K562 (cell line): ENCODE results near the gene HBQ1. TPM values are rescaled to one million over a fixed set of nuclear protein-coding genes. Genes with fewer than 3 reads are reported as not detected.
"Not testable (repeated sequence)": the region's sequence is repeated elsewhere in the genome, so short reads cannot be mapped to it uniquely, and the experiment has no call there.

Source experiments
- ATAC-seq: fragments of 200-7000 bp; cut with Tn5 transposase; 3 replicates; pipeline ENCODE4 v1.9.1; 2020; ENCODE audit warnings: moderate library complexity
- BruUV-seq: library from RNA; stranded (reverse); fragments of 400-500 nt; replicated peaks from 2 replicates; lab custom pipeline; 2021; lab: Mats Ljungman, UMichigan
- CTCF ChIA-PET: fragments of 300-600 bp; formaldehyde crosslinking; extraction: SDS; loops from one replicate; lab custom pipeline; 2021; ENCODE audit warnings: low intra/inter-chr PET ratio; lab: Yijun Ruan, JAX
- POLR2A ChIA-PET: fragments of 300-600, 350-650 bp; sonication (Branson Sonifier 250); formaldehyde crosslinking; extraction: SDS; loops from one replicate; lab custom pipeline; 2021; ENCODE audit warnings: antibody characterized with exemption, inconsistent platforms; lab: Yijun Ruan, JAX
- DNase-seq, 4 experiments: peaks; one replicate each; pipeline versions ENCODE4 v3.0.0 to v3.0.0-alpha.2; 2011 to 2018; ENCODE audit warnings: low spot score in 3 of 4, mixed read lengths in 3 of 4; ENCODE audit errors: extremely low read depth in 1 of 4
- FAIRE-seq: peaks from 2 replicates; lab custom pipeline; 2011; peaks lifted over from hg19 to GRCh38; lab: Jason Lieb, UNC
- H2AFZ ChIP-seq: 2 replicates; pipeline ENCODE4 v1.6.0; 2011; ENCODE audit warnings: low read depth, low read length, control low read depth, inconsistent platforms
- H3K27ac ChIP-seq: fragments of 200-600 bp; 3 replicates; pipeline ENCODE4 v1.8.0; 2011; ENCODE audit warnings: low read depth, mild to moderate bottlenecking, control low read depth, inconsistent platforms, low read length, moderate library complexity, mixed read lengths; ENCODE audit errors: extremely low read depth
- H3K27me3 ChIP-seq, 2 experiments: fragments of 300-600 bp in 1 of 2; 2 replicates in 1 of 2; 3 replicates in 1 of 2; pipeline versions ENCODE4 v1.6.0 to v1.8.0; 2011; ENCODE audit warnings: inconsistent platforms in 2 of 2, low read length in 2 of 2, mild to moderate bottlenecking in 1 of 2, mixed read lengths in 1 of 2, moderate library complexity in 1 of 2; ENCODE audit not compliant: control insufficient read depth in 2 of 2, insufficient read depth in 2 of 2
- H3K36me3 ChIP-seq: fragments of 300-600 bp; 3 replicates; pipeline ENCODE4 v1.8.0; 2011; ENCODE audit warnings: mild to moderate bottlenecking, low read length, inconsistent platforms; ENCODE audit not compliant: control insufficient read depth, insufficient read depth
- H3K4me1 ChIP-seq, 2 experiments: fragments of 200-600 bp in 1 of 2; replicated peaks in 1 of 2; 2 replicates in 1 of 2; 3 replicates in 1 of 2; pipeline versions ENCODE4 v1.5.1 to v1.8.0; 2011; ENCODE audit warnings: inconsistent platforms in 2 of 2, low read length in 2 of 2, mild to moderate bottlenecking in 1 of 2, mixed read lengths in 1 of 2, moderate library complexity in 1 of 2; ENCODE audit not compliant: control insufficient read depth in 2 of 2, insufficient read depth in 2 of 2
- H3K4me2 ChIP-seq: 2 replicates; pipeline ENCODE4 v1.6.1; 2011; ENCODE audit warnings: low read length, control low read depth, inconsistent platforms, mixed read lengths; ENCODE audit not compliant: insufficient read depth
- H3K4me3 ChIP-seq: fragments of 200-600 bp; sonication (generic), shearing (Covaris generic); 2 replicates; pipeline ENCODE4 v1.5.1; 2016; ENCODE audit warnings: control low read depth, inconsistent platforms
- H3K79me2 ChIP-seq: fragments of 200-600 bp; 3 replicates; pipeline ENCODE4 v1.8.0; 2011; ENCODE audit warnings: low read length, inconsistent platforms; ENCODE audit not compliant: control insufficient read depth, insufficient read depth
- H3K9ac ChIP-seq, 2 experiments: 2 replicates each; pipeline versions ENCODE4 v1.6.0 to v1.6.1; 2011; ENCODE audit warnings: low read depth in 2 of 2, low read length in 2 of 2, control low read depth in 1 of 2, inconsistent platforms in 1 of 2, mild to moderate bottlenecking in 1 of 2, mixed read lengths in 1 of 2; ENCODE audit not compliant: insufficient read depth in 1 of 2
- H3K9me1 ChIP-seq: one replicate; pipeline ENCODE4 v1.6.0; 2011; ENCODE audit warnings: inconsistent platforms, mild to moderate bottlenecking, low read length, moderate library complexity; ENCODE audit not compliant: control insufficient read depth, insufficient read depth
- H3K9me3 ChIP-seq: replicated peaks from 2 replicates; pipeline ENCODE4 v1.5.1; 2011; ENCODE audit warnings: low read depth, low read length, inconsistent platforms; ENCODE audit not compliant: control insufficient read depth, insufficient read depth
- H4K20me1 ChIP-seq: replicated peaks from 2 replicates; pipeline ENCODE4 v1.6.1; 2011; ENCODE audit warnings: low read length, inconsistent platforms, mixed read lengths; ENCODE audit not compliant: control insufficient read depth, insufficient read depth
- EHMT2 ChIP-seq: fragments of 450-650 bp; IDR thresholded peaks from 2 replicates; pipeline ENCODE4 v1.6.1; 2018; ENCODE audit warnings: antibody characterized with exemption
- MIER1 ChIP-seq: fragments of 450-650 bp; IDR thresholded peaks from 2 replicates; pipeline ENCODE4 v1.6.1; 2016; ENCODE audit warnings: antibody characterized with exemption, mild to moderate bottlenecking, low read depth
- NFIC ChIP-seq: fragments of 450-650 bp; IDR thresholded peaks from 2 replicates; pipeline ENCODE4 v1.6.1; 2017; ENCODE audit warnings: mild to moderate bottlenecking, inconsistent platforms
- WGBS: fragments of 100-300 bp; shearing (Covaris generic); methylation state at CpG from one replicate; pipeline ENCODE4 v1.1.6; 2016; ENCODE audit warnings: low coverage, mixed read lengths; ENCODE audit not compliant: insufficient coverage; ENCODE audit errors: missing lambda C conversion rate; 5-methylcytosine and 5-hydroxymethylcytosine counted together
- in situ Hi-C: fragments of 300-500 bp; cut with MboI; formaldehyde crosslinking; loops from 4 replicates; pipeline ENCODE4 v1.15.0; 2018; ENCODE audit warnings: inconsistent platforms, mixed read lengths
- intact Hi-C: fragments of 100-400 bp; cut with micrococcal nuclease; formaldehyde crosslinking; loops from 2 replicates; pipeline ENCODE4 v1.14.2; 2022
- polyA plus RNA-seq, 8 experiments: library from polyadenylated mRNA; depleted of rRNA in 4 of 8; stranded (reverse) in 5 of 8; unstranded in 3 of 8; fragments of >200 nt; fragmentation: Nextera tagmentation in 2 of 8; fragmentation: Illumina TruSeq in 1 of 8; extraction: Ambion mirVana in 2 of 8; extraction: Trizol in 1 of 8; gene quantifications; 2 replicates each; pipeline versions ENCODE4 v1.2.1 to v1.2.3, GENCODE V29; 2011 to 2014; ENCODE audit warnings: inconsistent platforms in 1 of 8, missing spikeins in 1 of 8
- total RNA-seq, 7 experiments: library from RNA; depleted of rRNA in 6 of 7; stranded (reverse); fragments of >200 nt in 6 of 7; fragmentation: Illumina TruSeq in 2 of 7; extraction: Trizol in 2 of 7; gene quantifications; 2 replicates each; pipeline versions ENCODE4 v1.2.1 to v1.2.3, GENCODE V29; 2011 to 2021; ENCODE audit warnings: low replicate concordance in 1 of 7
- TF ChIP-seq, protein P1 (sequence below): sonication (generic); formaldehyde crosslinking; IDR thresholded peaks from 2 replicates; pipeline ENCODE4 v1.8.0; 2022; ENCODE audit warnings: missing genetic modification reagents, mild to moderate bottlenecking, moderate library complexity, borderline replicate concordance
- TF ChIP-seq, protein P2 (sequence below), 2 experiments: fragments of 450-650 bp; conservative IDR thresholded peaks; 2 replicates each; pipeline ENCODE4 v1.6.1; 2017; ENCODE audit warnings: mild to moderate bottlenecking in 2 of 2, moderate library complexity in 2 of 2
- TF ChIP-seq, protein P3 (sequence below), 2 experiments: fragments of 450-650 bp; formaldehyde crosslinking in 1 of 2; IDR thresholded peaks; 2 replicates each; pipeline versions ENCODE4 v1.4.0 to v1.6.1; 2014 to 2020; ENCODE audit warnings: mild to moderate bottlenecking in 2 of 2, borderline replicate concordance in 1 of 2, low read depth in 1 of 2

The HBQ1 gene
- total and polyA plus RNA-seq, 9 of the 15 experiments (the other 6 are each of a cell fraction or from before 2014, with no cell fraction given) = 2.3 to 190 (median 19.8) TPM

DNA sequence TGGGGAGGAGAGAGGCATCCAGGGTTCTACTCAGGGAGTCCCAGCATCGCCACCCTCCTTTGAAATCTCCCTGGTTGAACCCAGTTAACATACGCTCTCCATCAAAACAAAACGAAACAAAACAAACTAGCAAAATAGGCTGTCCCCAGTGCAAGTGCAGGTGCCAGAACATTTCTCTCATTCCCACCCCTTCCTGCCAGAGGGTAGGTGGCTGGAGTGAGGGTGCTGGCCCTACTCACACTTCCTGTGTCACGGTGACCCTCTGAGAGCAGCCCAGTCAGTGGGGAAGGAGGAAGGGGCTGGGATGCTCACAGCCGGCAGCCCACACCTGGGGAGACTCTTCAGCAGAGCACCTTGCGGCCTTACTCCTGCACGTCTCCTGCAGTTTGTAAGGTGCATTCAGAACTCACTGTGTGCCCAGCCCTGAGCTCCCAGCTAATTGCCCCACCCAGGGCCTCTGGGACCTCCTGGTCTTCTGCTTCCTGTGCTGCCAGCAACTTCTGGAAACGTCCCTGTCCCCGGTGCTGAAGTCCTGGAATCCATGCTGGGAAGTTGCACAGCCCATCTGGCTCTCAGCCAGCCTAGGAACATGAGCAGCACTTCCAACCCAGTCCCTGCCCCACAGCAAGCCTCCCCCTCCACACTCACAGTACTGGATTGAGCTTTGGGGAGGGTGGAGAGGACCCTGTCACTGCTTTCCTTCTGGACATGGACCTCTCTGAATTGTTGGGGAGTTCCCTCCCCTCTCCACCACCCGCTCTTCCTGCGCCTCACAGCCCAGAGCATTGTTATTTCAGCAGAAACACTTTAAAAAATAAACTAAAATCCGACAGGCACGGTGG, 6.1 kb upstream of the HBQ1 start:
- H3K27me3 ChIP-seq, intact Hi-C loops, H3K9me1 ChIP-seq, in situ Hi-C loops, ATAC-seq, BruUV-seq, POLR2A ChIA-PET, CTCF ChIA-PET, H2AFZ ChIP-seq, H4K20me1 ChIP-seq, H3K9me3 ChIP-seq: not testable (repeated sequence)
- Histone ChIP-seq H3K4me1 (peaks cover 14 to 47% of the 10 kb centered on the region in 2 experiments; a peak in 4 of 5 replicates), H3K4me2 (peak overlapping the region; percentile 52), H3K36me3 (peaks cover 15% of the 10 kb centered on the region; the same call in 2 of the 3 replicates), H3K4me3 (0 out of 2 replicates have a peak overlapping the region, but pooled peaks have one; percentile 8), H3K79me2 (peaks cover 24% of the 10 kb centered on the region), H3K9ac (peak overlapping the region in 1 of 2 experiments; percentile 84; a peak in 2 of 4 replicates), H3K27ac (peak overlapping the region; percentile 36; the same call in 2 of the 3 replicates)
- TF ChIP-seq, protein P1, sequence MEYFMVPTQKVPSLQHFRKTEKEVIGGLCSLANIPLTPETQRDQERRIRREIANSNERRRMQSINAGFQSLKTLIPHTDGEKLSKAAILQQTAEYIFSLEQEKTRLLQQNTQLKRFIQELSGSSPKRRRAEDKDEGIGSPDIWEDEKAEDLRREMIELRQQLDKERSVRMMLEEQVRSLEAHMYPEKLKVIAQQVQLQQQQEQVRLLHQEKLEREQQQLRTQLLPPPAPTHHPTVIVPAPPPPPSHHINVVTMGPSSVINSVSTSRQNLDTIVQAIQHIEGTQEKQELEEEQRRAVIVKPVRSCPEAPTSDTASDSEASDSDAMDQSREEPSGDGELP (CRISPR knock-in tag) = 0 out of 2 replicates have a peak, but pooled peaks have one; percentile 27
- TF ChIP-seq NFIC (peak; percentile 86), MIER1 (peak; percentile 75; the same call in 1 of the 2 replicates), EHMT2 (peak; percentile 85)
- TF ChIP-seq, protein P2, sequence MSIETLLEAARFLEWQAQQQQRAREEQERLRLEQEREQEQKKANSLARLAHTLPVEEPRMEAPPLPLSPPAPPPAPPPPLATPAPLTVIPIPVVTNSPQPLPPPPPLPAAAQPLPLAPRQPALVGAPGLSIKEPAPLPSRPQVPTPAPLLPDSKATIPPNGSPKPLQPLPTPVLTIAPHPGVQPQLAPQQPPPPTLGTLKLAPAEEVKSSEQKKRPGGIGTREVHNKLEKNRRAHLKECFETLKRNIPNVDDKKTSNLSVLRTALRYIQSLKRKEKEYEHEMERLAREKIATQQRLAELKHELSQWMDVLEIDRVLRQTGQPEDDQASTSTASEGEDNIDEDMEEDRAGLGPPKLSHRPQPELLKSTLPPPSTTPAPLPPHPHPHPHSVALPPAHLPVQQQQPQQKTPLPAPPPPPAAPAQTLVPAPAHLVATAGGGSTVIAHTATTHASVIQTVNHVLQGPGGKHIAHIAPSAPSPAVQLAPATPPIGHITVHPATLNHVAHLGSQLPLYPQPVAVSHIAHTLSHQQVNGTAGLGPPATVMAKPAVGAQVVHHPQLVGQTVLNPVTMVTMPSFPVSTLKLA (conservative IDR thresholded peaks at IDR 0.05) = peak in 1 of 2 experiments; percentile 35; a peak in 1 of 4 replicates
- TF ChIP-seq, protein P3, sequence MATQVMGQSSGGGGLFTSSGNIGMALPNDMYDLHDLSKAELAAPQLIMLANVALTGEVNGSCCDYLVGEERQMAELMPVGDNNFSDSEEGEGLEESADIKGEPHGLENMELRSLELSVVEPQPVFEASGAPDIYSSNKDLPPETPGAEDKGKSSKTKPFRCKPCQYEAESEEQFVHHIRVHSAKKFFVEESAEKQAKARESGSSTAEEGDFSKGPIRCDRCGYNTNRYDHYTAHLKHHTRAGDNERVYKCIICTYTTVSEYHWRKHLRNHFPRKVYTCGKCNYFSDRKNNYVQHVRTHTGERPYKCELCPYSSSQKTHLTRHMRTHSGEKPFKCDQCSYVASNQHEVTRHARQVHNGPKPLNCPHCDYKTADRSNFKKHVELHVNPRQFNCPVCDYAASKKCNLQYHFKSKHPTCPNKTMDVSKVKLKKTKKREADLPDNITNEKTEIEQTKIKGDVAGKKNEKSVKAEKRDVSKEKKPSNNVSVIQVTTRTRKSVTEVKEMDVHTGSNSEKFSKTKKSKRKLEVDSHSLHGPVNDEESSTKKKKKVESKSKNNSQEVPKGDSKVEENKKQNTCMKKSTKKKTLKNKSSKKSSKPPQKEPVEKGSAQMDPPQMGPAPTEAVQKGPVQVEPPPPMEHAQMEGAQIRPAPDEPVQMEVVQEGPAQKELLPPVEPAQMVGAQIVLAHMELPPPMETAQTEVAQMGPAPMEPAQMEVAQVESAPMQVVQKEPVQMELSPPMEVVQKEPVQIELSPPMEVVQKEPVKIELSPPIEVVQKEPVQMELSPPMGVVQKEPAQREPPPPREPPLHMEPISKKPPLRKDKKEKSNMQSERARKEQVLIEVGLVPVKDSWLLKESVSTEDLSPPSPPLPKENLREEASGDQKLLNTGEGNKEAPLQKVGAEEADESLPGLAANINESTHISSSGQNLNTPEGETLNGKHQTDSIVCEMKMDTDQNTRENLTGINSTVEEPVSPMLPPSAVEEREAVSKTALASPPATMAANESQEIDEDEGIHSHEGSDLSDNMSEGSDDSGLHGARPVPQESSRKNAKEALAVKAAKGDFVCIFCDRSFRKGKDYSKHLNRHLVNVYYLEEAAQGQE (IDR thresholded peaks at IDR 0.05; ENCODE audit: borderline replicate concordance) = peak; percentile 95
- TF ChIP-seq, protein P3 (CRISPR knock-in tag; IDR thresholded peaks at IDR 0.05; ENCODE audit: low read depth) = peak; percentile 89
- peak; percentile 73 for FAIRE-seq
- peak in 1 of 4 experiments; percentile 48 for DNase-seq
- 19% methylated on average over 4 of the region's 13 CpGs for WGBS
